ENCODE data around the gene DOCK4.

Gene DOCK4

GRCh38 chr7:112080441-112080840, 125.8 kb downstream of the DOCK4 start:
- no peak overlapping the region for H3K27ac ChIP-seq
- TF ChIP-seq ZFX (IDR thresholded peaks at IDR 0.05; ENCODE audit: borderline replicate concordance) = no peak
- no peak for TF ChIP-seq CTCF (IDR thresholded peaks at IDR 0.05)

- no peak overlapping the region for H3K27ac ChIP-seq
- TF ChIP-seq ZFX (IDR thresholded peaks at IDR 0.05; ENCODE audit: borderline replicate concordance) (no peak), CTCF (IDR thresholded peaks at IDR 0.05) (peak; percentile 27)
These were observed 126.5 kb downstream of the DOCK4 start for GRCh38 chr7:112079673-112080072.

DNA sequence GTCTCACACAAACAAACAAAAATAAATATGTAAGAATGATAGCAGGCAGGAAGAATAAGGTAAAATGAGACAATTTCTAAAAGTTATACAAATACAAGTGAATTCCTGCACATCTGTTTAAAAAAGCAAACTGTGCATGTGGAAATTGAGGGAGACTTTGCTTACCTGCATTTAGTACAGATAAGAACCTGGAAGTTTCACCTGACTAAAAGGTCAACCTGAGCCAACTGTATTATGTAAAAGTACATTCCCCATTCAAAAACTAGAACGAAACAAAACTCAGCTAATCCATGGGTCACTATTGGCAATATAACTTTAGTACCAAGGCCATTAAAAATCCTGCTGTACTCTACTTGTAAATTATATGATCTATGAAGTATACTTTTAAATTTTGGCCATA, 127.1 kb downstream of the DOCK4 start:
- no peak overlapping the region for H3K27ac ChIP-seq
- TF ChIP-seq ZFX (IDR thresholded peaks at IDR 0.05; ENCODE audit: borderline replicate concordance) (no peak), CTCF (IDR thresholded peaks at IDR 0.05) (no peak)

DNA sequence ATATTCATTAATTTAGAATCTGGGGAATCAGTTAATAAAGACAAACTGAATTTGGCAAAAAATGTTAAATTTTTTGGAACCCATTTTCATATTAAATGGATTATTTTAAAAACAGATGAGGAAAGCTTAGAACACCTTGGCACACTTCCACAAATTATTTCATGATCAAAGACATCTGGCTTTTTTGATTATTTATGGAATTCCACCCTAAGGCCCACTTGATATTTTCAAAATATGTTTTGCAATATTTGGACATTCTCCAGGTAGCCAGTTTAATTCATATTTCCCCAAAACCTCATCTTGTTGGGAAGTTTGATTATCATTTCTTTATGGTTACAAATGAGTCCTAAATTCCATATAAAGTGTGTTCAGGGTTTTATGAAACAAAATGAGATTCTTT, 129.9 kb downstream of the DOCK4 start:
- H3K27ac ChIP-seq = no peak overlapping the region
- TF ChIP-seq ZFX (IDR thresholded peaks at IDR 0.05; ENCODE audit: borderline replicate concordance) (no peak), CTCF (IDR thresholded peaks at IDR 0.05) (no peak)

DNA sequence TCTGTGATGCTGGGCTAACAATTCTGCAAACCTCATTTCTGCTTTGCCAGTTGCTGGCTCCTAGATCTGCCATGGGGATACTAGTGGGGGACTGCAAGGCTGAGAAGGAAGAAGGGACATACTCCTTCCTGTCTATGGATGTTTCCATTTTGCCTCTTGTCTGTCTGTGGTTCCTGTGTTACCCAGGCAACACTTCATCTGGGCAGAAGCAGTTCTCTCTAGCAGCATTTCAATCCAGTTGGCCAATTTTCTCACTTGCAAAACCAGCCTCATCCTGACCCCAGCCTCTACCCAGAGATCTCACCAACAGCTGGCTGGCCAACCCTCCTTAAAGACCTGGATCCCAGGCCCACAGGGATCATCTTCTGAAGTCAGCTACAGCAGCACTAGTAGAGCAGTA, 131.7 kb downstream of the DOCK4 start:
- no peak for TF ChIP-seq ZFX (IDR thresholded peaks at IDR 0.05; ENCODE audit: borderline replicate concordance)
- TF ChIP-seq CTCF (IDR thresholded peaks at IDR 0.05) = no peak
- H3K27ac ChIP-seq = no peak overlapping the region

DNA sequence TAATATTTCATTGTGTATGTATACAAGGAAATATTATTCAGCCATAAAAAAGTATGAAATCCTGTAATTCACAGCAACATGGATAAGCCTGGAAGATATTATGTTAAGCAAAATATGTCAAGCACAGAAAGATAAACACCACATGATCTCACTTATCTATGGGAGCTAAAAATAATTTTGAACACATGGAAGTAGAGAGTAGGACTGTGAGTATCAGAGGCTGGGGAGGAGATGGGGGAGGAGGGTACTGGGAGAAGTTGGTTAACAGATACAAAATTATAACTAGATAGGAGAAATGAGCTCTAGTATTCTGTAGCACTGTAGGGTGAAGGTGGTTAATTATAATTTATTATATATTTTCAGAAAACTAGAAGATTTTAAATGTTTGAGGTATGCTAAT, 132.7 kb downstream of the DOCK4 start:
- H3K27ac ChIP-seq = no peak overlapping the region
- TF ChIP-seq CTCF (IDR thresholded peaks at IDR 0.05) (no peak), ZFX (IDR thresholded peaks at IDR 0.05; ENCODE audit: borderline replicate concordance) (no peak)

DNA sequence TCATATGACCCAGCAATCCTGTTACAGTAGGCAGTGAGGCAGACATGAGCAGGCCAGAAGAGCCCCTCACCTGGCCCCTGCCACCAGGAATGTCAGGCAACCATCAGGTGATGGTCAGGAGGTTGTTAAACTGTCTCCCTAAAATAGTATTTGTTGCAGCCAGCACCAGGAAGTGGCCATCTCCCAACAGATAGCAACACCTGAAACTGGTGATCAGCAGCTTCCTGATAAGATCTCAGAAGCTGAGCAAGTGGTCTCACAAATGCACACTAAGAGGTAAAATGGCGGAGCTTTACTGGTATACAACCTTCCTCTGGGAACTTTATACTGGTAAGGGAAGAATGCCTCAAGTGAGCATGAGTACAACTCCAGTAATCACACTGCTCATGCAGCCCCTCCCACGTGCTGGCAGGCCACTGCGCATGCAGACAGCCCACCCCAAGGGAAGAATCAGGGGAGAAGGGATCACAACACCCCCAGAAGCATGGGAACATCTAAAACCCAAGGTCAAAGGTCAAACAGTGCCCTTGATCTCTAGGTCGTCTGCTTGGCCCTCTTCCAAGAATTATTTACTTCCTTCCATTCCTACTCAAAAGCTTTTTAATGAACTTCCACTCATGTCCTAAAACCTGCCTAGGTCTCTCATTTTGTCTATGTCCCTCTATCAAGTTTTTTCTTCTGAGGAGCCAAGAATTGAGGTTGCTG, 133.5 kb downstream of the DOCK4 start:
- TF ChIP-seq ZFX (IDR thresholded peaks at IDR 0.05; ENCODE audit: borderline replicate concordance) (no peak), CTCF (IDR thresholded peaks at IDR 0.05) (no peak)
- H3K27ac ChIP-seq = no peak overlapping the region

Data from 22Rv1 (cell line).